HG02943 (cell line): ENCODE measurements around the gene RTN4R.
"Not testable (repeated sequence)": the region's sequence is repeated elsewhere in the genome, so short reads cannot be mapped to it uniquely, and the experiment has no call there.

Experiments used
- ATAC-seq: cut with Tn5 transposase; IDR thresholded peaks from one replicate; pipeline ENCODE4 v1.9.1; 2021; ENCODE audit warnings: mild to moderate bottlenecking, low read depth, moderate library complexity; ENCODE audit not compliant: unreplicated experiment

Gene RTN4R

GRCh38 chr22:20305894-20306645 lies 38.0 kb upstream of the RTN4R start:
- ATAC-seq: no peak

GRCh38 chr22:20305230-20305893 lies 37.2 kb upstream of the RTN4R start:
- ATAC-seq: not testable (repeated sequence)

- ATAC-seq: no peak
These were observed 36.5 kb upstream of the RTN4R start for GRCh38 chr22:20304646-20305045.

- ATAC-seq: not testable (repeated sequence)
These were observed 35.1 kb upstream of the RTN4R start for GRCh38 chr22:20303229-20303534.

- no peak for ATAC-seq
These were observed 34.5 kb upstream of the RTN4R start for GRCh38 chr22:20302438-20303228.

GRCh38 chr22:20299746-20300136 lies 31.6 kb upstream of the RTN4R start:
- peak; percentile 10 for ATAC-seq

GRCh38 chr22:20298803-20299745 lies 31.0 kb upstream of the RTN4R start:
- ATAC-seq: peak; percentile 59

GRCh38 chr22:20298110-20298802 lies 30.1 kb upstream of the RTN4R start:
- ATAC-seq: no peak

- ATAC-seq: no peak
These were observed 29.4 kb upstream of the RTN4R start for GRCh38 chr22:20297414-20298109.

GRCh38 chr22:20296598-20296997 lies 28.5 kb upstream of the RTN4R start:
- ATAC-seq: no peak

GRCh38 chr22:20295262-20296064 lies 27.3 kb upstream of the RTN4R start:
- no peak for ATAC-seq

- ATAC-seq: no peak
These were observed 24.6 kb upstream of the RTN4R start for GRCh38 chr22:20292673-20293232.

GRCh38 chr22:20292108-20292507 lies 24.0 kb upstream of the RTN4R start:
- ATAC-seq: no peak

GRCh38 chr22:20291604-20292063 lies 23.5 kb upstream of the RTN4R start:
- ATAC-seq: no peak

- no peak for ATAC-seq
These were observed 23.1 kb upstream of the RTN4R start for GRCh38 chr22:20291249-20291586.

- ATAC-seq: no peak
These were observed 22.6 kb upstream of the RTN4R start for GRCh38 chr22:20290578-20291248.

- ATAC-seq: no peak
These were observed 21.9 kb upstream of the RTN4R start for GRCh38 chr22:20290045-20290392.
